ENCODE results near the gene FAXC. TPM values are rescaled to one million over a fixed set of nuclear protein-coding genes. Genes with fewer than 3 reads are reported as not detected.

Gene FAXC
- total RNA-seq, 4 donors from 2014 or later, result under 0.01 to 6.6 (median 2.1) TPM

- TF ChIP-seq CTCF (IDR thresholded peaks at IDR 0.05) (no peak), POLR2A (IDR thresholded peaks at IDR 0.05) (no peak)
- DNase-seq, result no peak
- H3K4me1 ChIP-seq, result no peaks in the 10 kb centered on the region
- no peaks in the 10 kb centered on the region for H3K36me3 ChIP-seq
- H3K4me3 ChIP-seq, result no peak overlapping the region
- no peak overlapping the region for H3K27ac ChIP-seq
- H3K9me3 ChIP-seq, result no peaks in the 10 kb centered on the region
- no peaks in the 10 kb centered on the region for H3K27me3 ChIP-seq
These were observed 94.6 kb downstream of the FAXC start for GRCh38 chr6:99254616-99255550.

- no peak overlapping the region for H3K4me3 ChIP-seq
- H3K27ac ChIP-seq, result no peak overlapping the region
- no peaks in the 10 kb centered on the region for H3K4me1 ChIP-seq
- no peaks in the 10 kb centered on the region for H3K27me3 ChIP-seq
- TF ChIP-seq POLR2A (IDR thresholded peaks at IDR 0.05) (no peak), CTCF (IDR thresholded peaks at IDR 0.05) (no peak)
- H3K9me3 ChIP-seq, result no peaks in the 10 kb centered on the region
- H3K36me3 ChIP-seq, result no peaks in the 10 kb centered on the region
- no peak for DNase-seq
These were observed 96.2 kb downstream of the FAXC start for GRCh38 chr6:99253271-99253670.

- TF ChIP-seq POLR2A (IDR thresholded peaks at IDR 0.05), result no peak
- TF ChIP-seq CTCF (IDR thresholded peaks at IDR 0.05), result no peak
These were observed 97.1 kb downstream of the FAXC start for GRCh38 chr6:99252421-99252820.

GRCh38 chr6:99250476-99250875 is 99.0 kb downstream of the FAXC start:
- DNase-seq, result no peak
- Histone ChIP-seq H3K27me3 (no peaks in the 10 kb centered on the region), H3K9me3 (no peaks in the 10 kb centered on the region), H3K36me3 (no peaks in the 10 kb centered on the region), H3K27ac (no peak overlapping the region), H3K4me1 (no peaks in the 10 kb centered on the region), H3K4me3 (no peak overlapping the region)
- no peak for TF ChIP-seq CTCF (IDR thresholded peaks at IDR 0.05)
- no peak for TF ChIP-seq POLR2A (IDR thresholded peaks at IDR 0.05)

More at GRCh38 chr6:99252421-99252820, 97.1 kb downstream of the FAXC start:
- no peak for DNase-seq
- Histone ChIP-seq H3K27me3 (no peaks in the 10 kb centered on the region), H3K4me3 (no peak overlapping the region), H3K36me3 (no peaks in the 10 kb centered on the region), H3K4me1 (no peaks in the 10 kb centered on the region), H3K27ac (no peak overlapping the region), H3K9me3 (no peaks in the 10 kb centered on the region)

GRCh38 chr6:99246602-99247001 is 102.9 kb downstream of the FAXC start:
- no peak overlapping the region for H3K27ac ChIP-seq
- H3K9me3 ChIP-seq, result no peaks in the 10 kb centered on the region
- no peak for DNase-seq
- no peaks in the 10 kb centered on the region for H3K36me3 ChIP-seq
- H3K4me3 ChIP-seq, result no peak overlapping the region
- TF ChIP-seq CTCF (IDR thresholded peaks at IDR 0.05) (no peak), POLR2A (IDR thresholded peaks at IDR 0.05) (no peak)
- H3K27me3 ChIP-seq, result no peaks in the 10 kb centered on the region
- H3K4me1 ChIP-seq, result no peaks in the 10 kb centered on the region
